GM20431 (cell line): ENCODE results near the gene ZNF276.
"Not testable (repeated sequence)": the region's sequence is repeated elsewhere in the genome, so short reads cannot be mapped to it uniquely, and the experiment has no call there.

Source experiments
- in situ Hi-C: fragments of 300-500 bp; cut with MseI, MboI; formaldehyde crosslinking; loops from one replicate; pipeline ENCODE4 v1.15.0; 2020; ENCODE audit warnings: low sequenced_read_pairs; ENCODE audit not compliant: unreplicated experiment

ZNF276 gene

GRCh38 chr16:89775223-89775622 is 53.9 kb downstream of the ZNF276 start:
- in situ Hi-C loops, result no loop called here

GRCh38 chr16:89778211-89778610 is 56.9 kb downstream of the ZNF276 start:
- in situ Hi-C loops, result not testable (repeated sequence)

GRCh38 chr16:89779231-89779908 is 58.0 kb downstream of the ZNF276 start:
- in situ Hi-C loops, result no loop called here

GRCh38 chr16:89779909-89780305 is 58.6 kb downstream of the ZNF276 start:
- in situ Hi-C loops, result no loop called here

GRCh38 chr16:89782489-89782888 is 61.2 kb downstream of the ZNF276 start:
- in situ Hi-C loops, result no loop called here

GRCh38 chr16:89783952-89784351 is 62.6 kb downstream of the ZNF276 start:
- in situ Hi-C loops, result not testable (repeated sequence)

GRCh38 chr16:89784406-89784805 is 63.1 kb downstream of the ZNF276 start:
- in situ Hi-C loops, result no loop called here

GRCh38 chr16:89785523-89786155 is 64.3 kb downstream of the ZNF276 start:
- in situ Hi-C loops, result no loop called here

- in situ Hi-C loops, result no loop called here
Observed at GRCh38 chr16:89786474-89787364, 65.4 kb downstream of the ZNF276 start.

GRCh38 chr16:89787365-89787805 is 66.0 kb downstream of the ZNF276 start:
- in situ Hi-C loops, result no loop called here
